Spleen (tissue), 7 donors: ENCODE measurements around the gene YLPM1.

ENCODE experiments used
- CTCF ChIP-seq, 11 experiments: fragments of 200-600 bp in 7 of 11; fragments of 450-650 bp in 4 of 11; sonication (generic) in 4 of 11; IDR thresholded peaks in 8 of 11; conservative IDR thresholded peaks in 3 of 11; 1 replicate in 7 of 11; 2 replicates in 4 of 11; pipeline versions ENCODE4 v1.4.0 to v1.8.0; 2016 to 2021; ENCODE audit warnings: antibody characterized with exemption in 11 of 11, inconsistent platforms in 4 of 11, mild to moderate bottlenecking in 1 of 11
- POLR2AphosphoS5 ChIP-seq, 3 donors: sonication (generic); formaldehyde crosslinking; IDR thresholded peaks; one replicate each; pipeline ENCODE4 v1.5.1; 2017; ENCODE audit warnings: antibody characterized with exemption in 3 of 3
- donor health status: DM: no; HTN: no; CAD: no; lungs with moderate emphysema.
- donor health status: DM: no; HTN: no; CAD: no.
- donor health status: DM: no; HTN: no; CAD: no.

GRCh38 chr14:74792249-74793039 is 29.3 kb downstream of the YLPM1 start:
- TF ChIP-seq CTCF (IDR thresholded peaks at IDR 0.05 in 8 of 11, conservative IDR thresholded peaks at IDR 0.05 in 3 of 11), result no peak
- no peak for TF ChIP-seq POLR2AphosphoS5 (IDR thresholded peaks at IDR 0.05)
